Measurements from ENCODE around the gene PTGFRN.

The PTGFRN gene

GRCh38 chr1:116997066-116997465, 87.3 kb downstream of the PTGFRN start:
- no peak for DNase-seq (ENCODE audit: low read depth)
- no peak for TF ChIP-seq CTCF (IDR thresholded peaks at IDR 0.05; ENCODE audit: control insufficient read depth, extremely low read depth, insufficient read depth)
- no peak overlapping the region for H3K4me3 ChIP-seq (ENCODE audit: low read depth, low read length)

GRCh38 chr1:116997636-116998035, 87.9 kb downstream of the PTGFRN start:
- no peak for DNase-seq (ENCODE audit: low read depth)
- TF ChIP-seq CTCF (IDR thresholded peaks at IDR 0.05; ENCODE audit: control insufficient read depth, extremely low read depth, insufficient read depth), result no peak
- H3K4me3 ChIP-seq (ENCODE audit: low read depth, low read length), result no peak overlapping the region

GRCh38 chr1:116999596-116999995, 89.9 kb downstream of the PTGFRN start:
- H3K4me3 ChIP-seq (ENCODE audit: low read depth, low read length), result no peak overlapping the region
- no peak for TF ChIP-seq CTCF (IDR thresholded peaks at IDR 0.05; ENCODE audit: control insufficient read depth, extremely low read depth, insufficient read depth)
- DNase-seq (ENCODE audit: low read depth), result no peak

GRCh38 chr1:117000142-117000541, 90.4 kb downstream of the PTGFRN start:
- H3K4me3 ChIP-seq (ENCODE audit: low read depth, low read length), result no peak overlapping the region
- DNase-seq (ENCODE audit: low read depth), result no peak
- TF ChIP-seq CTCF (IDR thresholded peaks at IDR 0.05; ENCODE audit: control insufficient read depth, extremely low read depth, insufficient read depth), result no peak

- no peak for DNase-seq (ENCODE audit: low read depth)
- H3K4me3 ChIP-seq (ENCODE audit: low read depth, low read length), result no peak within 1 kb of the TSS
- no peak for TF ChIP-seq CTCF (IDR thresholded peaks at IDR 0.05; ENCODE audit: control insufficient read depth, extremely low read depth, insufficient read depth)
Measured at GRCh38 chr1:117001254-117001927, 91.7 kb downstream of the PTGFRN start, which contains the start of gene CD101. CD101 (plus strand) TSS chr1:117001760; CDS start chr1:117001818, 58 bp downstream.

- no peak overlapping the region for H3K4me3 ChIP-seq (ENCODE audit: low read depth, low read length)
- DNase-seq (ENCODE audit: low read depth), result no peak
- no peak for TF ChIP-seq CTCF (IDR thresholded peaks at IDR 0.05; ENCODE audit: control insufficient read depth, extremely low read depth, insufficient read depth)
Measured at GRCh38 chr1:117003223-117003875, 93.6 kb downstream of the PTGFRN start.

- no peak for DNase-seq (ENCODE audit: low read depth)
- H3K4me3 ChIP-seq (ENCODE audit: low read depth, low read length), result no peak overlapping the region
- no peak for TF ChIP-seq CTCF (IDR thresholded peaks at IDR 0.05; ENCODE audit: control insufficient read depth, extremely low read depth, insufficient read depth)
Measured at GRCh38 chr1:117007719-117008013, 98.0 kb downstream of the PTGFRN start.
